ENCODE measurements around the gene SLC22A9. TPM values are rescaled to one million over a fixed set of nuclear protein-coding genes. Genes with fewer than 3 reads are reported as not detected.
"Not testable (repeated sequence)": the region's sequence is repeated elsewhere in the genome, so short reads cannot be mapped to it uniquely, and the experiment has no call there.

Gene SLC22A9
- not detected for total RNA-seq

DNA sequence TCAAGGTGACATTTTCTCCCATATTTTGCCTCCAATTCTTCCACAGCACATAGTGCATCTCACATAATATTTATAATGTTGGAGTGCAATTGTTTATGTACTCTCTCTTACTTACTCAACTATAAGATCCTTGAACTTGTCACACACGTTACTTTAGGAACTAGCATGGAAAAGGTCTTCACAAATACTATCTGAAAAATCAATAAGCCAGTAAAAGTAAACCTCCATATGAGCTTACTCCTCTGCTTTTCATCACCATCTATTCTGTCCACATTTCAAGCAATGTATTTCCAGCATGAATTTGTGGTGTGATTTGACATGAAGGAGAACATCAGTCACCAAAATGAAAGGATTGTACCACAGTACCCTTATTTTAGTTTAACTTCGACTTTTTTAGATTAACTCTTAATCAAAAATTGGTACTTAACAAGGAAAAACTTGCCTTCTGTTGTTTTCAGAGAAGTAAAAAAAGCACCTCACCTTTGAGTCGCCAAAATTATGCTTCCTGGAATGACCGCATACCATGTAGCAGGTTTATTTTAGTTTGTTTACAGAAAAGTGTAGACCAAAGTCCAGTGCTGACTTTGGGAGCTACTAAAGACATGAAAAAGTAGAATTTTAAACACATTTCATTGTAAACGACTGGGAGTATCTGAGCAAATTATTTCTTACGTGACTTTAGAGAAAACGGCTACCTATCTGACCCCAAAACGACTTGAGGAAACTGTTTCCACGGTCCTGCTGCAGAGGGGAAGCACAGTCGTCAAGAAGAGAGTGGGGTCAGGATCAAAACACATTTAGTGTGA, at the start of gene SLC22A9:
TSS of gene SLC22A9 (plus strand) at position 621 of the 806 bp plus-strand sequence. CDS start 272 bp downstream, outside the sequence.
- Histone ChIP-seq H3K4me1 (no peaks in the 10 kb centered on the region), H3K27me3 (no peaks in the 10 kb centered on the region), H3K4me3 (no peak within 1 kb of the TSS), H3K36me3 (no peaks in the 10 kb centered on the region), H3K9me3 (peaks cover 0 to 3% (median 0%) of the 10 kb centered on the region in 4 donors), H3K27ac (no peak within 1 kb of the TSS)
- no peak for TF ChIP-seq POLR2A (IDR thresholded peaks at IDR 0.05)
- TF ChIP-seq, protein P1, sequence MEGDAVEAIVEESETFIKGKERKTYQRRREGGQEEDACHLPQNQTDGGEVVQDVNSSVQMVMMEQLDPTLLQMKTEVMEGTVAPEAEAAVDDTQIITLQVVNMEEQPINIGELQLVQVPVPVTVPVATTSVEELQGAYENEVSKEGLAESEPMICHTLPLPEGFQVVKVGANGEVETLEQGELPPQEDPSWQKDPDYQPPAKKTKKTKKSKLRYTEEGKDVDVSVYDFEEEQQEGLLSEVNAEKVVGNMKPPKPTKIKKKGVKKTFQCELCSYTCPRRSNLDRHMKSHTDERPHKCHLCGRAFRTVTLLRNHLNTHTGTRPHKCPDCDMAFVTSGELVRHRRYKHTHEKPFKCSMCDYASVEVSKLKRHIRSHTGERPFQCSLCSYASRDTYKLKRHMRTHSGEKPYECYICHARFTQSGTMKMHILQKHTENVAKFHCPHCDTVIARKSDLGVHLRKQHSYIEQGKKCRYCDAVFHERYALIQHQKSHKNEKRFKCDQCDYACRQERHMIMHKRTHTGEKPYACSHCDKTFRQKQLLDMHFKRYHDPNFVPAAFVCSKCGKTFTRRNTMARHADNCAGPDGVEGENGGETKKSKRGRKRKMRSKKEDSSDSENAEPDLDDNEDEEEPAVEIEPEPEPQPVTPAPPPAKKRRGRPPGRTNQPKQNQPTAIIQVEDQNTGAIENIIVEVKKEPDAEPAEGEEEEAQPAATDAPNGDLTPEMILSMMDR (IDR thresholded peaks at IDR 0.05): no peak
- TF ChIP-seq EP300 (IDR thresholded peaks at IDR 0.05): no peak
- WGBS, 2 donors: 74 to 78% methylated on average over 10 of the region's 10 CpGs
- no peak for DNase-seq (ENCODE audit: low spot score in 2 of 2)

- no peak for TF ChIP-seq EP300 (IDR thresholded peaks at IDR 0.05)
- TF ChIP-seq, protein P1 (IDR thresholded peaks at IDR 0.05): no peak
- no peak for TF ChIP-seq POLR2A (IDR thresholded peaks at IDR 0.05)
These were observed 47.9 kb upstream of the SLC22A9 start for GRCh38 chr11:63321723-63322122.

GRCh38 chr11:63335089-63335488, 34.5 kb upstream of the SLC22A9 start:
- H3K27me3 ChIP-seq; H3K4me1 ChIP-seq; H3K27ac ChIP-seq; H3K4me3 ChIP-seq; H3K36me3 ChIP-seq; DNase-seq (ENCODE audit: low spot score in 2 of 2): not testable (repeated sequence)
- WGBS, 2 donors: 75 to 83% methylated on average over 3 of the region's 3 CpGs
- H3K9me3 ChIP-seq: peaks cover 0 to 28% (median 0%) of the 10 kb centered on the region in 4 donors

More at GRCh38 chr11:63321723-63322122, 47.9 kb upstream of the SLC22A9 start:
- Histone ChIP-seq H3K27ac (no peak overlapping the region), H3K4me1 (no peaks in the 10 kb centered on the region), H3K9me3 (peaks cover 0 to 44% (median 1%) of the 10 kb centered on the region in 4 donors), H3K27me3 (no peaks in the 10 kb centered on the region), H3K36me3 (no peaks in the 10 kb centered on the region), H3K4me3 (no peak overlapping the region)
- DNase-seq (ENCODE audit: low spot score in 2 of 2): no peak

DNA sequence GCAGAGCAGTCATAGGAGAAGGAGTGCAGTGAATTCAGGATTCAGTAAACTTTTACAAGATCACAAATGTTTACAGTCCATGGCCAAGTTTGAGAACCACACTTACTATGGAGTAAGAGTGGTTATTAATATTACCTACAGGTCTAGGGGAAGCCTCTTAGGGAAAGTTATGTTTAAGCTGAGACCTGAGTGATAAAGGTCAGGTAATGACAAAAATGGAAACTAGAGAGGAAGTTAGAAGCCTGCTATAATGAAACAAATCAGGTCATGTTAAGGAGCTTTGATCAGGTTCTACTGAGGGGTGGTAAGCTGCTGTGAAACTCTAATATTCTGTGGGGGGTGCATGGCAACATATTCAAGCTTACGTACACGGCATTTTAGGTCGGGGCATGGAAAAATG, 32.5 kb upstream of the SLC22A9 start:
- no peak overlapping the region for H3K4me3 ChIP-seq
- no peak overlapping the region for H3K27ac ChIP-seq
- H3K4me1 ChIP-seq: no peaks in the 10 kb centered on the region
- no peaks in the 10 kb centered on the region for H3K27me3 ChIP-seq
- H3K9me3 ChIP-seq: peaks cover 0 to 28% (median 0%) of the 10 kb centered on the region in 4 donors
- H3K36me3 ChIP-seq: no peaks in the 10 kb centered on the region
- 73 to 90% methylated on average over 3 of the region's 3 CpGs for WGBS, 2 donors
- TF ChIP-seq POLR2A (IDR thresholded peaks at IDR 0.05) (no peak), EP300 (IDR thresholded peaks at IDR 0.05) (no peak)
- TF ChIP-seq, protein P1 (IDR thresholded peaks at IDR 0.05): no peak
- DNase-seq (ENCODE audit: low spot score in 2 of 2): no peak

GRCh38 chr11:63343130-63343529, 26.5 kb upstream of the SLC22A9 start:
- H3K9me3 ChIP-seq: peaks cover 0 to 3% (median 0%) of the 10 kb centered on the region in 4 donors
- no peak overlapping the region for H3K27ac ChIP-seq
- H3K27me3 ChIP-seq: no peaks in the 10 kb centered on the region
- 73 to 91% methylated on average over 1 of the region's 1 CpG for WGBS, 2 donors
- no peak for DNase-seq (ENCODE audit: low spot score in 2 of 2)
- no peak overlapping the region for H3K4me3 ChIP-seq
- H3K36me3 ChIP-seq: no peaks in the 10 kb centered on the region
- H3K4me1 ChIP-seq: no peaks in the 10 kb centered on the region
- no peak for TF ChIP-seq EP300 (IDR thresholded peaks at IDR 0.05)
- TF ChIP-seq, protein P1 (IDR thresholded peaks at IDR 0.05): no peak
- TF ChIP-seq POLR2A (IDR thresholded peaks at IDR 0.05): no peak
